D721Med (cell line): ENCODE results near the gene AMPD3.

ENCODE experiments used
- DNase-seq: peaks from one replicate; pipeline ENCODE4 v3.0.0; 2011; ENCODE audit warnings: low spot score; ENCODE audit not compliant: insufficient read length
- FAIRE-seq: peaks from 2 replicates; lab custom pipeline; 2011; peaks lifted over from hg19 to GRCh38; lab: Jason Lieb, UNC
- CTCF ChIP-seq: IDR thresholded peaks from 2 replicates; pipeline ENCODE4 v1.5.1; 2012; ENCODE audit warnings: mild to moderate bottlenecking, control low read depth; ENCODE audit not compliant: insufficient read depth; ENCODE audit errors: missing control alignments

The AMPD3 gene

GRCh38 chr11:10454878-10455631 lies at the start of gene AMPD3:
Gene AMPD3 (plus strand): TSS chr11:10455264. CDS start chr11:10461520, 6,256 bp downstream.
- DNase-seq = peak; percentile 76
- no peak for TF ChIP-seq CTCF
- no peak for FAIRE-seq

GRCh38 chr11:10405865-10406592 lies 49.0 kb upstream of the AMPD3 start:
- FAIRE-seq (peak; percentile 80), DNase-seq (peak; percentile 55)
- peak; percentile 82 for TF ChIP-seq CTCF

GRCh38 chr11:10407055-10407454 lies 48.0 kb upstream of the AMPD3 start:
- TF ChIP-seq CTCF = no peak
- FAIRE-seq = no peak
- no peak for DNase-seq

GRCh38 chr11:10407749-10408685 lies 47.0 kb upstream of the AMPD3 start:
- DNase-seq = no peak

GRCh38 chr11:10409207-10409661 lies 45.8 kb upstream of the AMPD3 start:
- FAIRE-seq = no peak
- no peak for TF ChIP-seq CTCF
- DNase-seq = no peak

More at GRCh38 chr11:10407749-10408685, 47.0 kb upstream of the AMPD3 start:
- TF ChIP-seq CTCF = no peak
- no peak for FAIRE-seq

GRCh38 chr11:10410106-10410843 lies 44.8 kb upstream of the AMPD3 start:
- FAIRE-seq (no peak), DNase-seq (no peak)
- TF ChIP-seq CTCF = no peak
